Measurements from ENCODE around the gene LCLAT1. TPM values are rescaled to one million over a fixed set of nuclear protein-coding genes. Genes with fewer than 3 reads are reported as not detected.

LCLAT1 gene
- total RNA-seq, 1 experiment from 2014 or later, result 32.9 TPM

- TF ChIP-seq, protein P1, sequence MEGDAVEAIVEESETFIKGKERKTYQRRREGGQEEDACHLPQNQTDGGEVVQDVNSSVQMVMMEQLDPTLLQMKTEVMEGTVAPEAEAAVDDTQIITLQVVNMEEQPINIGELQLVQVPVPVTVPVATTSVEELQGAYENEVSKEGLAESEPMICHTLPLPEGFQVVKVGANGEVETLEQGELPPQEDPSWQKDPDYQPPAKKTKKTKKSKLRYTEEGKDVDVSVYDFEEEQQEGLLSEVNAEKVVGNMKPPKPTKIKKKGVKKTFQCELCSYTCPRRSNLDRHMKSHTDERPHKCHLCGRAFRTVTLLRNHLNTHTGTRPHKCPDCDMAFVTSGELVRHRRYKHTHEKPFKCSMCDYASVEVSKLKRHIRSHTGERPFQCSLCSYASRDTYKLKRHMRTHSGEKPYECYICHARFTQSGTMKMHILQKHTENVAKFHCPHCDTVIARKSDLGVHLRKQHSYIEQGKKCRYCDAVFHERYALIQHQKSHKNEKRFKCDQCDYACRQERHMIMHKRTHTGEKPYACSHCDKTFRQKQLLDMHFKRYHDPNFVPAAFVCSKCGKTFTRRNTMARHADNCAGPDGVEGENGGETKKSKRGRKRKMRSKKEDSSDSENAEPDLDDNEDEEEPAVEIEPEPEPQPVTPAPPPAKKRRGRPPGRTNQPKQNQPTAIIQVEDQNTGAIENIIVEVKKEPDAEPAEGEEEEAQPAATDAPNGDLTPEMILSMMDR (conservative IDR thresholded peaks at IDR 0.05), result no peak
- no peaks in the 10 kb centered on the region for H3K36me3 Mint-ChIP-seq (ENCODE audit: insufficient read depth in 1 of 3, low read depth in 3 of 3)
- peaks cover 3% of the 10 kb centered on the region; the same call in 1 of the 2 replicates for H3K79me2 ChIP-seq (ENCODE audit: insufficient read depth, low read length)
Observed at GRCh38 chr2:30487603-30488002, 40.6 kb downstream of the LCLAT1 start.

More at GRCh38 chr2:30487603-30488002, 40.6 kb downstream of the LCLAT1 start:
- H3K9me3 Mint-ChIP-seq, result no peaks in the 10 kb centered on the region
- Histone ChIP-seq H4K91ac (ENCODE audit: insufficient read length, low read depth, low read length) (no peak overlapping the region), H3K56ac (ENCODE audit: insufficient read length, low read depth, low read length) (no peak overlapping the region), H4K5ac (ENCODE audit: insufficient read length, low read depth, low read length) (no peak overlapping the region), H3K27me3 (ENCODE audit: insufficient read depth, low read length) (no peaks in the 10 kb centered on the region), H3K23me2 (ENCODE audit: insufficient read length, low read depth, low read length, poor library complexity, severe bottlenecking) (no peaks in the 10 kb centered on the region), H4K8ac (replicated peaks; ENCODE audit: insufficient read length, low read depth, low read length) (no peak overlapping the region), H2AK5ac (ENCODE audit: insufficient read length, low read length) (no peak overlapping the region), H3K18ac (ENCODE audit: insufficient read length, low read depth, low read length) (no peak overlapping the region), H2BK5ac (ENCODE audit: insufficient read length, low read length) (no peak overlapping the region), H3K4me1 (ENCODE audit: insufficient read depth, low read length) (no peaks in the 10 kb centered on the region), H3K79me1 (ENCODE audit: insufficient read depth, low read depth, low read length, poor library complexity, severe bottlenecking) (peaks cover 2% of the 10 kb centered on the region), H2BK12ac (ENCODE audit: insufficient read length, low read depth, low read length) (no peak overlapping the region), H3K4ac (ENCODE audit: low read depth, low read length) (no peak overlapping the region), H3K23ac (ENCODE audit: insufficient read length, low read depth, low read length) (no peak overlapping the region), H3K9me3 (ENCODE audit: control insufficient read depth, low read depth, low read length) (no peaks in the 10 kb centered on the region), H3T11ph (ENCODE audit: low read length) (no peak overlapping the region), H4K20me1 (ENCODE audit: control insufficient read depth, insufficient read depth, insufficient read length) (no peaks in the 10 kb centered on the region), H2BK120ac (ENCODE audit: low read depth, low read length, poor library complexity, severe bottlenecking) (no peak overlapping the region), H3K27ac (ENCODE audit: insufficient read length, low read depth, low read length) (no peak overlapping the region), H2BK20ac (ENCODE audit: low read depth, low read length, poor library complexity, severe bottlenecking) (no peak overlapping the region), H3K4me2 (ENCODE audit: insufficient read depth, insufficient read length, low read length) (no peak overlapping the region), H3K9ac (ENCODE audit: extremely low read depth, insufficient read length, low read length) (no peak overlapping the region), H2BK15ac (ENCODE audit: low read depth, low read length) (no peak overlapping the region), H3K14ac (ENCODE audit: insufficient read depth, low read length) (no peak overlapping the region), H2AFZ (ENCODE audit: low read length) (no peak overlapping the region)
- DNase-seq, result no peak
- H3K27ac Mint-ChIP-seq, result no peak overlapping the region; a peak in 2 of 7 replicates
- no peaks in the 10 kb centered on the region for H3K27me3 Mint-ChIP-seq (ENCODE audit: low read depth)
- H3K4me3 Mint-ChIP-seq, result no peak overlapping the region
- H3K4me1 Mint-ChIP-seq, result peaks cover 0 to 9% of the 10 kb centered on the region in 2 experiments

Measured in H9 (cell line).